ENCODE results near the gene DLGAP5.

DLGAP5 gene

GRCh38 chr14:55103005-55103640, 88.3 kb downstream of the DLGAP5 start:
- ATAC-seq (replicated peaks) (no peak), DNase-seq (no peak)
- Mint-ChIP-seq H3K27me3 (no peaks in the 10 kb centered on the region), H3K4me3 (peak overlapping the region; percentile 2 to 54), H3K9me3 (peaks cover 5 to 7% of the 10 kb centered on the region in 2 donors), H3K4me1 (peaks cover 28 to 43% of the 10 kb centered on the region in 2 donors), H3K27ac (peak overlapping the region; percentile 65), H3K36me3 (peaks cover 3 to 5% of the 10 kb centered on the region in 2 donors)

GRCh38 chr14:55102141-55102621, 89.2 kb downstream of the DLGAP5 start:
- Mint-ChIP-seq H3K36me3 (peaks cover 3 to 5% of the 10 kb centered on the region in 2 donors), H3K9me3 (peaks cover 5 to 7% of the 10 kb centered on the region in 2 donors), H3K27me3 (no peaks in the 10 kb centered on the region), H3K4me3 (no peak overlapping the region), H3K27ac (peak overlapping the region; percentile 42), H3K4me1 (peaks cover 27 to 45% of the 10 kb centered on the region in 2 donors)
- peak; percentile 50 for DNase-seq
- ATAC-seq (replicated peaks) = peak; percentile 77 to 80

GRCh38 chr14:55101698-55102097, 89.7 kb downstream of the DLGAP5 start:
- ATAC-seq (replicated peaks) = no peak
- no peak for DNase-seq
- peaks cover 5 to 7% of the 10 kb centered on the region in 2 donors for H3K9me3 Mint-ChIP-seq
- peaks cover 30 to 50% of the 10 kb centered on the region in 2 donors for H3K4me1 Mint-ChIP-seq
- no peaks in the 10 kb centered on the region for H3K27me3 Mint-ChIP-seq
- no peak overlapping the region for H3K4me3 Mint-ChIP-seq
- no peak overlapping the region for H3K27ac Mint-ChIP-seq
- H3K36me3 Mint-ChIP-seq = peaks cover 3 to 8% of the 10 kb centered on the region in 2 donors

GRCh38 chr14:55099756-55100155, 91.6 kb downstream of the DLGAP5 start:
- Mint-ChIP-seq H3K9me3 (peaks cover 5 to 7% of the 10 kb centered on the region in 2 donors), H3K27ac (no peak overlapping the region), H3K4me1 (peaks cover 30 to 50% of the 10 kb centered on the region in 2 donors), H3K27me3 (no peaks in the 10 kb centered on the region), H3K36me3 (peaks cover 3 to 8% of the 10 kb centered on the region in 2 donors), H3K4me3 (no peak overlapping the region)
- ATAC-seq (replicated peaks) (no peak), DNase-seq (no peak)

- peaks cover 0 to 3% of the 10 kb centered on the region in 2 donors for H3K9me3 Mint-ChIP-seq
- DNase-seq = no peak
- ATAC-seq (replicated peaks) = no peak
- no peaks in the 10 kb centered on the region for H3K27me3 Mint-ChIP-seq
- H3K4me1 Mint-ChIP-seq = peaks cover 22 to 42% of the 10 kb centered on the region in 2 donors
- peaks cover 0 to 3% of the 10 kb centered on the region in 2 donors for H3K36me3 Mint-ChIP-seq
- H3K4me3 Mint-ChIP-seq = peak overlapping the region; percentile 23 to 53
- H3K27ac Mint-ChIP-seq = peak overlapping the region; percentile 94
Measured at GRCh38 chr14:55098561-55098898, 92.9 kb downstream of the DLGAP5 start.
